Prostate gland (tissue), 2 donors: ENCODE results near the gene PLPP1. TPM values are rescaled to one million over a fixed set of nuclear protein-coding genes. Genes with fewer than 3 reads are reported as not detected.
A peak's percentile ranks its signal among the peaks of the same experiment; 100 is the strongest.

ENCODE experiments used
- DNase-seq: peaks from one replicate; pipeline ENCODE4 v3.0.0-alpha.2; 2019; ENCODE audit warnings: low spot score
- H3K27ac ChIP-seq, 2 donors: fragments of 200-600 bp; sonication (generic); 2 replicates each; pipeline ENCODE4 v1.5.1; 2017 to 2019
- H3K27me3 ChIP-seq: fragments of 200-600 bp; sonication (generic); replicated peaks from 2 replicates; pipeline ENCODE4 v1.5.1; 2019; ENCODE audit not compliant: insufficient read depth
- H3K36me3 ChIP-seq, 2 donors: fragments of 200-600 bp; sonication (generic); 1 replicate in 1 of 2; 2 replicates in 1 of 2; pipeline versions ENCODE4 v1.5.1 to v1.8.1; 2017 to 2019
- H3K4me1 ChIP-seq: fragments of 200-600 bp; sonication (generic); replicated peaks from 2 replicates; pipeline ENCODE4 v1.5.1; 2019
- H3K4me3 ChIP-seq, 2 donors: fragments of 200-600 bp; sonication (generic); 2 replicates each; pipeline ENCODE4 v1.5.1; 2017 to 2019
- H3K9me3 ChIP-seq: fragments of 200-600 bp; sonication (generic); 2 replicates; pipeline ENCODE4 v1.5.1; 2017
- CTCF ChIP-seq, 4 experiments: fragments of 200-600 bp in 2 of 4; fragments of 450-650 bp in 2 of 4; sonication (generic) in 2 of 4; IDR thresholded peaks; 1 replicate in 3 of 4; 2 replicates in 1 of 4; pipeline ENCODE4 v1.5.1; 2016 to 2019; ENCODE audit warnings: antibody characterized with exemption in 4 of 4, mild to moderate bottlenecking in 2 of 4, moderate library complexity in 2 of 4
- POLR2A ChIP-seq: fragments of 450-650 bp; IDR thresholded peaks from one replicate; pipeline ENCODE4 v1.6.1; 2016; ENCODE audit warnings: antibody characterized with exemption, mild to moderate bottlenecking
- POLR2AphosphoS5 ChIP-seq: sonication (generic); formaldehyde crosslinking; IDR thresholded peaks from one replicate; pipeline ENCODE4 v1.6.1; 2017; ENCODE audit warnings: antibody characterized with exemption
- WGBS: methylation state at CpG from one replicate; pipeline ENCODE4 v1.1.5; 2018; 5-methylcytosine and 5-hydroxymethylcytosine counted together
- intact Hi-C: fragments of 100-400 bp; cut with DNase I; formaldehyde crosslinking; loops from one replicate; pipeline ENCODE4 v1.14.2; 2022
- total RNA-seq, 2 donors: library from RNA; depleted of rRNA; stranded (reverse); fragments of >200 nt; gene quantifications; one replicate each; pipeline ENCODE4 v1.1.0, GENCODE V29; 2016

Gene PLPP1
- total RNA-seq, 2 donors from 2014 or later: 823 to 5,059 TPM

- no peak for DNase-seq
- no peak overlapping the region for H3K27ac ChIP-seq
- no peak overlapping the region for H3K4me3 ChIP-seq
- TF ChIP-seq CTCF (IDR thresholded peaks at IDR 0.05): peak; percentile 40 to 64 (median 52)
- no peak for TF ChIP-seq POLR2A
- peak; percentile 9 for TF ChIP-seq POLR2AphosphoS5
- 24% methylated on average over 1 of the region's 1 CpG for WGBS
- H3K9me3 ChIP-seq: no peaks in the 10 kb centered on the region
- intact Hi-C loops: no loop called here
- no peaks in the 10 kb centered on the region for H3K27me3 ChIP-seq
- H3K4me1 ChIP-seq: no peaks in the 10 kb centered on the region
- H3K36me3 ChIP-seq: no peaks in the 10 kb centered on the region
Measured at GRCh38 chr5:55407059-55407684, 127.6 kb downstream of the PLPP1 start.

- DNase-seq: no peak
- Histone ChIP-seq H3K4me3 (no peak overlapping the region), H3K27ac (no peak overlapping the region), H3K36me3 (no peaks in the 10 kb centered on the region), H3K9me3 (no peaks in the 10 kb centered on the region), H3K27me3 (no peaks in the 10 kb centered on the region), H3K4me1 (no peaks in the 10 kb centered on the region)
- intact Hi-C loops: loop anchor here (1.0 kb wide), 1 partner anchor 285 kb away; no protein-coding TSS in a partner anchor
- 87% methylated on average over 2 of the region's 2 CpGs for WGBS
- TF ChIP-seq CTCF (IDR thresholded peaks at IDR 0.05): no peak
- no peak for TF ChIP-seq POLR2A
- no peak for TF ChIP-seq POLR2AphosphoS5
Measured at GRCh38 chr5:55406292-55406691, 128.5 kb downstream of the PLPP1 start.

GRCh38 chr5:55402199-55402598 lies 132.6 kb downstream of the PLPP1 start:
- DNase-seq: no peak
- H3K4me3 ChIP-seq: no peak overlapping the region
- H3K27ac ChIP-seq: no peak overlapping the region
- H3K36me3 ChIP-seq: no peaks in the 10 kb centered on the region
- no peak for TF ChIP-seq CTCF (IDR thresholded peaks at IDR 0.05)
- no peak for TF ChIP-seq POLR2A
- TF ChIP-seq POLR2AphosphoS5: no peak
- H3K27me3 ChIP-seq: no peaks in the 10 kb centered on the region
- H3K9me3 ChIP-seq: no peaks in the 10 kb centered on the region
- 43% methylated on average over 2 of the region's 2 CpGs for WGBS
- H3K4me1 ChIP-seq: no peaks in the 10 kb centered on the region
- intact Hi-C loops: no loop called here

GRCh38 chr5:55393501-55394175 lies 141.1 kb downstream of the PLPP1 start:
- intact Hi-C loops: no loop called here
- DNase-seq: no peak
- Histone ChIP-seq H3K4me3 (no peak overlapping the region), H3K4me1 (no peaks in the 10 kb centered on the region), H3K27me3 (no peaks in the 10 kb centered on the region), H3K9me3 (no peaks in the 10 kb centered on the region), H3K27ac (no peak overlapping the region), H3K36me3 (no peaks in the 10 kb centered on the region)
- TF ChIP-seq CTCF (IDR thresholded peaks at IDR 0.05): no peak
- no peak for TF ChIP-seq POLR2A
- no peak for TF ChIP-seq POLR2AphosphoS5
- 37% methylated on average over 2 of the region's 2 CpGs for WGBS

GRCh38 chr5:55392669-55393068 lies 142.1 kb downstream of the PLPP1 start:
- TF ChIP-seq POLR2AphosphoS5 (no peak), POLR2A (no peak), CTCF (IDR thresholded peaks at IDR 0.05) (no peak)
- no peaks in the 10 kb centered on the region for H3K36me3 ChIP-seq
- 96% methylated on average over 1 of the region's 1 CpG for WGBS

More at GRCh38 chr5:55392669-55393068, 142.1 kb downstream of the PLPP1 start:
- no peaks in the 10 kb centered on the region for H3K4me1 ChIP-seq
- no peaks in the 10 kb centered on the region for H3K9me3 ChIP-seq
- no peak for DNase-seq
- intact Hi-C loops: no loop called here
- H3K4me3 ChIP-seq: no peak overlapping the region
- no peak overlapping the region for H3K27ac ChIP-seq
- H3K27me3 ChIP-seq: no peaks in the 10 kb centered on the region
